ENCODE measurements around the gene ADSL. TPM values are rescaled to one million over a fixed set of nuclear protein-coding genes. Genes with fewer than 3 reads are reported as not detected.

Gene ADSL
- total and polyA plus RNA-seq, 9 of the 15 experiments (the other 6 are each of a cell fraction or from before 2014, with no cell fraction given), result 112 to 322 (median 146) TPM

- in situ Hi-C loops (cut with MboI), result no loop called here
- TF ChIP-seq SMARCC2 (IDR thresholded peaks at IDR 0.05; ENCODE audit: low read depth) (no peak), E2F4 (CRISPR knock-in tag; IDR thresholded peaks at IDR 0.05; ENCODE audit: low read depth) (no peak), FOXA3 (CRISPR knock-in tag; conservative IDR thresholded peaks at IDR 0.05 in 1 of 2, IDR thresholded peaks at IDR 0.05 in 1 of 2) (no peak), USF2 (CRISPR knock-in tag; IDR thresholded peaks at IDR 0.05) (no peak), CCNT2 (IDR thresholded peaks at IDR 0.05; ENCODE audit: borderline replicate concordance, extremely low read depth, insufficient read length, low read depth, low read length) (no peak), HNRNPH1 (optimal IDR thresholded peaks at IDR 0.05; ENCODE audit: low read depth, low read length) (no peak), ZNF695 (CRISPR knock-in tag; IDR thresholded peaks at IDR 0.05) (no peak), EZH2 (IDR thresholded peaks at IDR 0.05; ENCODE audit: borderline replicate concordance, low read depth, low read length) (no peak), RBM14 (IDR thresholded peaks at IDR 0.05; ENCODE audit: borderline replicate concordance, insufficient read depth, low read depth, low read length) (no peak), NCOA4 (IDR thresholded peaks at IDR 0.05; ENCODE audit: partially characterized antibody) (no peak), KDM2B (CRISPR knock-in tag; IDR thresholded peaks at IDR 0.05) (no peak), HMGXB4 (CRISPR knock-in tag; IDR thresholded peaks at IDR 0.05) (no peak), TAF1 (IDR thresholded peaks at IDR 0.05; ENCODE audit: control insufficient read depth, extremely low read depth, insufficient read depth, low read length, severe bottlenecking) (no peak), MAFG (tag; conservative IDR thresholded peaks at IDR 0.05) (no peak), L3MBTL2 (IDR thresholded peaks at IDR 0.05) (no peak)
- H3K27ac ChIP-seq (ENCODE audit: extremely low read depth, low read depth, low read length), result no peak overlapping the region
- no peaks in the 10 kb centered on the region for H3K9me3 ChIP-seq (replicated peaks; ENCODE audit: control insufficient read depth, insufficient read depth, low read depth, low read length)
- H3K79me2 ChIP-seq (ENCODE audit: control insufficient read depth, insufficient read depth, low read length), result no peaks in the 10 kb centered on the region
- H2AFZ ChIP-seq (ENCODE audit: low read depth, low read length), result no peak overlapping the region
- FAIRE-seq (no peak), DNase-seq (ENCODE audit: extremely low read depth in 1 of 4, low spot score in 3 of 4) (no peak), ATAC-seq (no peak)
- POLR2A ChIA-PET, result interaction anchor here (0.8 to 1.2 kb wide), 3 partner anchors 11 to 446 kb away, joined by 3 to 5 read pairs (median 3); no protein-coding TSS in a partner anchor
- CTCF ChIA-PET (ENCODE audit: low intra/inter-chr PET ratio), result no interaction called here
- peaks cover 1% of the 10 kb centered on the region for H3K9me1 ChIP-seq (ENCODE audit: control insufficient read depth, insufficient read depth, low read length)
- H3K4me1 ChIP-seq (replicated peaks in 1 of 2; ENCODE audit: control insufficient read depth in 2 of 2, insufficient read depth in 2 of 2, low read length in 2 of 2), result no peaks in the 10 kb centered on the region
- BruUV-seq (replicated peaks), result no TSS peak
- no peak overlapping the region for H3K4me3 ChIP-seq
- no peaks in the 10 kb centered on the region for H4K20me1 ChIP-seq (replicated peaks; ENCODE audit: control insufficient read depth, insufficient read depth, low read length)
- peaks cover 74% of the 10 kb centered on the region for H3K36me3 ChIP-seq (ENCODE audit: control insufficient read depth, insufficient read depth, low read length)
- 80% methylated on average over 9 of the region's 9 CpGs for WGBS (ENCODE audit: insufficient coverage, low coverage, missing lambda C conversion rate)
- no peak overlapping the region for H3K4me2 ChIP-seq (ENCODE audit: insufficient read depth, low read length)
- intact Hi-C loops (cut with micrococcal nuclease), result no loop called here
- H3K9ac ChIP-seq (ENCODE audit: insufficient read depth in 1 of 2, low read depth in 2 of 2, low read length in 2 of 2), result no peak overlapping the region
- H3K27me3 ChIP-seq (ENCODE audit: control insufficient read depth in 2 of 2, insufficient read depth in 2 of 2, low read length in 2 of 2), result no peaks in the 10 kb centered on the region
Observed at GRCh38 chr22:40310081-40310767, 36.1 kb upstream of the ADSL start.

Data from K562 (cell line).